ENCODE measurements around the gene ENTREP3.

Gene ENTREP3

DNA sequence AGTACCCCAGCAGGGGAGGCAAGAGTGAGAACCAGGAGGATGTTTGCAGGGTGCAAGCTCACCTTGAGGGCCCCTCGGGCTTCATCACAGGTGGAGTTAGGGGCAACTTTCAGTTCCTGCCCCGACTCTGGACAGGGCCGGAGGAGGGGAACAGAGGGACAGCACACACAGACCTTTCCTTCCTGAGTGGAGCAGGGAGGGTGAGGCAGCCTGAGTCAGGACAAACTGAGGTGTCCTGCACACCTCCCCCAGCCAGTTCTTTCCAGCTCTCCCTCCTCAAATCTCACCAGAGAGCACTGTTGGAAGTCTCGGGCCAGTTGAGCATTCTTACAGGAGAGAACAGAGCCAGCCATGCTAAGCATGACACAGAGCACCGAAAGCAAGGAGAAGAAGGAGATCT is 1.5 kb downstream of the ENTREP3 start:
- peaks cover 13% of the 10 kb centered on the region for H3K36me3 ChIP-seq (ENCODE audit: insufficient read depth, low read length)
- no peaks in the 10 kb centered on the region for H3K27me3 ChIP-seq (ENCODE audit: insufficient read depth, low read length, poor library complexity)
- peaks cover 47% of the 10 kb centered on the region for H3K4me1 ChIP-seq (ENCODE audit: insufficient read depth, low read length)
- ATAC-seq (ENCODE audit: insufficient read depth, low read depth) (no peak), DNase-seq (no peak)
- H3K4me2 ChIP-seq (ENCODE audit: insufficient read depth, low read length): peak overlapping the region; percentile 85
- peaks cover 21% of the 10 kb centered on the region for H3K79me2 ChIP-seq (ENCODE audit: insufficient read depth, low read length)
- peak overlapping the region; percentile 67 for H3K27ac ChIP-seq (ENCODE audit: low read length)
- H4K20me1 ChIP-seq (ENCODE audit: insufficient read depth, low read length): no peaks in the 10 kb centered on the region
- H3K4me3 ChIP-seq (ENCODE audit: low read depth in 1 of 2, low read length in 2 of 2): peak overlapping the region in 1 of 2 experiments; percentile 60; a peak in 2 of 4 replicates
- H3K9ac ChIP-seq (ENCODE audit: low read depth, low read length): peak overlapping the region; percentile 66
- no peak overlapping the region for H2AFZ ChIP-seq (ENCODE audit: low read depth, low read length)
- no peaks in the 10 kb centered on the region for H3K9me3 ChIP-seq (ENCODE audit: insufficient read depth, low read length, severe bottlenecking)
- TF ChIP-seq, protein P1, sequence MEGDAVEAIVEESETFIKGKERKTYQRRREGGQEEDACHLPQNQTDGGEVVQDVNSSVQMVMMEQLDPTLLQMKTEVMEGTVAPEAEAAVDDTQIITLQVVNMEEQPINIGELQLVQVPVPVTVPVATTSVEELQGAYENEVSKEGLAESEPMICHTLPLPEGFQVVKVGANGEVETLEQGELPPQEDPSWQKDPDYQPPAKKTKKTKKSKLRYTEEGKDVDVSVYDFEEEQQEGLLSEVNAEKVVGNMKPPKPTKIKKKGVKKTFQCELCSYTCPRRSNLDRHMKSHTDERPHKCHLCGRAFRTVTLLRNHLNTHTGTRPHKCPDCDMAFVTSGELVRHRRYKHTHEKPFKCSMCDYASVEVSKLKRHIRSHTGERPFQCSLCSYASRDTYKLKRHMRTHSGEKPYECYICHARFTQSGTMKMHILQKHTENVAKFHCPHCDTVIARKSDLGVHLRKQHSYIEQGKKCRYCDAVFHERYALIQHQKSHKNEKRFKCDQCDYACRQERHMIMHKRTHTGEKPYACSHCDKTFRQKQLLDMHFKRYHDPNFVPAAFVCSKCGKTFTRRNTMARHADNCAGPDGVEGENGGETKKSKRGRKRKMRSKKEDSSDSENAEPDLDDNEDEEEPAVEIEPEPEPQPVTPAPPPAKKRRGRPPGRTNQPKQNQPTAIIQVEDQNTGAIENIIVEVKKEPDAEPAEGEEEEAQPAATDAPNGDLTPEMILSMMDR (IDR thresholded peaks at IDR 0.05; ENCODE audit: borderline replicate concordance, extremely low read depth, low read length, poor library complexity, severe bottlenecking): no peak

DNA sequence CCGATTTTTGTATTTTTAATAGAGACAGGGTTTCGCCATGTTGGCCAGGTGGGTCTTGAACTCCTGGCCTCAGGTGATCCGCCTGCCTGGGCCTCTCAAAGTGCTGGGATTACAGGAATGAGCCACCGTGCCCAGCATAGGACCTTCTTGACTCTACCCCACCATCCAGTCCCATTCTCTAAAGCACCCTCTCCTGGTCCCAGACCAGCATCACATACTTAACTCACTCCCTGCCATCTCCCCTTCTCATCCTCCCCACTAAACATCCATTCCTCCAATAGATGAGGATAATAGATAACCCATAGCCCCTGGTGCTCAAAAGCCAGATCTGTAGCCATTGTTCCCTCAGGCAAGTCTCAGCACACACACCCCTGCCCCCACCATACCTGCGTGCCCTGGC is 2.1 kb downstream of the ENTREP3 start:
- Histone ChIP-seq H2AFZ (ENCODE audit: low read depth, low read length) (no peak overlapping the region), H3K36me3 (ENCODE audit: insufficient read depth, low read length) (peaks cover 17% of the 10 kb centered on the region), H3K9ac (ENCODE audit: low read depth, low read length) (peak overlapping the region; percentile 66; the same call in 1 of the 2 replicates), H3K4me3 (ENCODE audit: low read depth in 1 of 2, low read length in 2 of 2) (peak overlapping the region in 1 of 2 experiments; percentile 60; a peak in 1 of 4 replicates), H3K9me3 (ENCODE audit: insufficient read depth, low read length, severe bottlenecking) (no peaks in the 10 kb centered on the region), H3K4me2 (ENCODE audit: insufficient read depth, low read length) (peak overlapping the region; percentile 85), H3K27ac (ENCODE audit: low read length) (peak overlapping the region; percentile 67; the same call in 1 of the 2 replicates), H3K79me2 (ENCODE audit: insufficient read depth, low read length) (peaks cover 21% of the 10 kb centered on the region), H3K27me3 (ENCODE audit: insufficient read depth, low read length, poor library complexity) (no peaks in the 10 kb centered on the region), H3K4me1 (ENCODE audit: insufficient read depth, low read length) (peaks cover 47% of the 10 kb centered on the region), H4K20me1 (ENCODE audit: insufficient read depth, low read length) (no peaks in the 10 kb centered on the region)
- DNase-seq (no peak), ATAC-seq (ENCODE audit: insufficient read depth, low read depth) (no peak)
- TF ChIP-seq EZH2 (IDR thresholded peaks at IDR 0.05; ENCODE audit: borderline replicate concordance, low read depth, low read length, severe bottlenecking): no peak
- TF ChIP-seq, protein P1 (IDR thresholded peaks at IDR 0.05; ENCODE audit: borderline replicate concordance, extremely low read depth, low read length, poor library complexity, severe bottlenecking): no peak

DNA sequence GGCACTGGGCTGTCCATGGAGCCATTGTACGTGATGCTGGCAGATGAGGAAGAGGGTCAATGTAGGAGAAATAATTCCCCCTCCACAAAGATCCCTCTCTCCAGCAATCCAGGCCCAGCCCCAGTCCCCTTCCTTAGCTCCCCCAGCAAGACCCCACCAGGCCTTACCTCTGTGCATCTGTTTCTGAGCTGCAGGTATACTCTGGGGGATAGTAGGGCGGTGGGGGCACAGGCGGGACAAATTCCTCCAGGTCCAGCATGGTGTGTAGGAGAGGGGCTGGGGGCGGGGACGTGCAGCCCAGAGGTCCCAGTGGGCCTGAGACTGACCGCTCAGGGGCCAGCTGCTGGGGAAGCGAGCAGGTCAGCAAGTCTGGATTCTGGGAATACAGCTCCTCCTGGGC is 3.7 kb downstream of the ENTREP3 start:
- Histone ChIP-seq H2AFZ (ENCODE audit: low read depth, low read length) (no peak overlapping the region), H3K9ac (ENCODE audit: low read depth, low read length) (peak overlapping the region; percentile 62; the same call in 1 of the 2 replicates), H3K4me2 (ENCODE audit: insufficient read depth, low read length) (peak overlapping the region; percentile 81), H3K9me3 (ENCODE audit: insufficient read depth, low read length, severe bottlenecking) (no peaks in the 10 kb centered on the region), H3K79me2 (ENCODE audit: insufficient read depth, low read length) (peaks cover 21% of the 10 kb centered on the region), H4K20me1 (ENCODE audit: insufficient read depth, low read length) (no peaks in the 10 kb centered on the region), H3K27me3 (ENCODE audit: insufficient read depth, low read length, poor library complexity) (no peaks in the 10 kb centered on the region), H3K4me1 (ENCODE audit: insufficient read depth, low read length) (peaks cover 47% of the 10 kb centered on the region), H3K4me3 (ENCODE audit: low read depth in 1 of 2, low read length in 2 of 2) (peak overlapping the region in 1 of 2 experiments; percentile 59; a peak in 1 of 4 replicates), H3K27ac (ENCODE audit: low read length) (peak overlapping the region; percentile 67), H3K36me3 (ENCODE audit: insufficient read depth, low read length) (peaks cover 21% of the 10 kb centered on the region)
- DNase-seq (no peak), ATAC-seq (ENCODE audit: insufficient read depth, low read depth) (no peak)
- TF ChIP-seq, protein P1 (IDR thresholded peaks at IDR 0.05; ENCODE audit: borderline replicate concordance, extremely low read depth, low read length, poor library complexity, severe bottlenecking): no peak
- TF ChIP-seq EZH2 (IDR thresholded peaks at IDR 0.05; ENCODE audit: borderline replicate concordance, low read depth, low read length, severe bottlenecking): no peak

Data from DND-41 (cell line).